ENCODE data around the gene MT1HL1.
"Not testable (repeated sequence)": the region's sequence is repeated elsewhere in the genome, so short reads cannot be mapped to it uniquely, and the experiment has no call there.

Gene MT1HL1

DNA sequence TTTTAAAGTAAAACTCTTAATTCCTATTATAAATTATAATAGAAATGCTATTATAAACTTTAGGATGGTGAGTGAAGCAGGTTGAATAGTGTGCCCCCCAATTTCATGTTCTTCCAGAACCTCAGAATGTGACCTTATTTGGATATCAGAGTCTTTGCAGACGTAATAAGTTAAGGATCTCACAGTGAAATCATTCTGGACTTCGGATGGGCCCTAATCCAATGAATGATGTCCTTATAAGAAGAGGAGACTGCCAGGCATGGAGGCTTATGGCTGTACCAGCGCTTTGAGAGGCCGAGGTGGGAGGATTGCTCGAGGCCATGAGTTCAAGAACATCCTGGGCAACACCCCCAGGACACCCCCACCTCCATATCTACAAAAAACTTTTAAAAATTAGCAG lies 9.4 kb upstream of the MT1HL1 start:
- no peak for DNase-seq

DNA sequence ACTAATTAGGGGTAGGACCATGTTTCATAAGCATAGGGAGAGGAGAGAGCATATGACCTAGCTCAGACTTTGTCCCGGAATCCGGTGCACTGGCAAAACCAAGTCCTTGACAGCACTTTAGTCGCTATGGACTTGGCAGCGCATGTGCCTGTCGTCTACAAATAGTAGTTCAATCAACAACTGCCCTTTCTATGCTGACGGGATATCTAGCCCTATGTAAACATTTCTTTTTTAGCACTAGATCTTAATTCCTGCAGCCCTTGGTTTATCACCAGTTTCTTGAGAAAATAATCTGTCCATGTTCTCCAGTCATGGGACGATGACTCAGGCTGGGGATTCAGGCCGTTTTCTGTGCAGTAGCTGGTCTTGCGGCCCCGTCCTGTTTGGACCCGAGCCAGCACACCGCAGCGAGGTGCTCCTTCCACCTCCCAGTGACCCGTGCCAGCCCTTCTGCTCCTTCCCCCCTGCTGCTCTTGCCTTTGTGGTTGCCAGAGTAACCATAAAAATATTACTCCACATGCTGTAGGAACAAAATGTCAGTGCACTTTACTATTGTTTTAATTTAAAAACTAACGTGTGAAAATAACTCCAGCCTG lies 8.6 kb upstream of the MT1HL1 start:
- DNase-seq: no peak

DNA sequence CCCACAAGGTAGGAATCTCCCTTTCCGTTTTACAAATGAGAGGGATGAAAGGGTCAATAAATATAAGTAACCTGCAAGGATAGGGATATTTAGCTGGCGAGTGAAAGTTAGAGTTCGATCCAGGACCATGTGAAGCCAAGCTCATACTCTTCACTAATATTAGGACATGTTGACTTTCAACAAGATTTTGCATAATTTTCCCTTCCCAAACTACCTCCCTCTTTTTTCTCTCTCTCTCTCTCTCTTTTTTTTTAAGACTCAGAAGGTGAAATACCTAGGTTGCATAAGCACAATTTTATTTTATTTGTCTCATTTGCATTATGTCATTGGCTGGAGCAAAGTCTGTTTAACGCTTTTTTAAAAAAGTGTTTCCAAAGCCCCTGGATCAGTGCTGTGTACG lies 8.1 kb upstream of the MT1HL1 start:
- no peak for DNase-seq

DNA sequence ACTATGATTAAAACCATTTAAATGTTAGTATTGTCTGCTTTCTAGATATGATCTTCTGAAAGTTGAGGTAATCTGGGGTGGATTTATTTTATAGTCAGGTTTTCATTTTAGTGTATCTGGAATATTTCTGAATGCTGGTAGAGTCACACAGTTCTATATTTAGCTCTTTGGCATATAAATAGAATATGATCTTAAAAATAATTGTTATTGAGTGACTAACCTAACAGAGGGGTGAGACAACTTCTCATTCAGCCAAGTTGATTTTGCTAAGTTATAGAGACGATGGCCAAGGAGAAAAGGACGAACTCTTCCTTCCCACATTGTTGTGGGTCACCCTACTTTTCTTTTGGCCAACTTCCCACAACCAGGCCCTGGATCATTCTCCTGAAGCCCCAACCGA lies 7.2 kb upstream of the MT1HL1 start:
- DNase-seq: no peak

DNA sequence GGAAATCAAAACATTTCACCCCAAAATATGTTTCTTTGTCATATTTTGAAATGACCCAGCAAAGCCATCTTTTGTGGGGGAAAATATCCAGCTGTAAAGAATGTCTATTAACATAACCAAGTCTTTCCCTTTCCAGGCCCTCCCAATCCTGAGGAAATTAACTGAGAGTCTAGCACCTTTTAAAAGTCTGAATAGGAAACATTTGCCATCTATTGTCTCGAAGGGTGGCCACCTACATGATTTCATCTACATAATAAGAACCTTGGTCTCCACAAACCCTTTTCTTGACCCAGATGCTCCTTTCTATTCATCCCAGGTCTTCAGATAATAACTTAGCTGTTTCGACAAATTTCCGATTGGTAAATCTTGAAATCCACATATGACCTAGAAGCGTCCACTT lies 5.4 kb upstream of the MT1HL1 start:
- no peak for DNase-seq

DNA sequence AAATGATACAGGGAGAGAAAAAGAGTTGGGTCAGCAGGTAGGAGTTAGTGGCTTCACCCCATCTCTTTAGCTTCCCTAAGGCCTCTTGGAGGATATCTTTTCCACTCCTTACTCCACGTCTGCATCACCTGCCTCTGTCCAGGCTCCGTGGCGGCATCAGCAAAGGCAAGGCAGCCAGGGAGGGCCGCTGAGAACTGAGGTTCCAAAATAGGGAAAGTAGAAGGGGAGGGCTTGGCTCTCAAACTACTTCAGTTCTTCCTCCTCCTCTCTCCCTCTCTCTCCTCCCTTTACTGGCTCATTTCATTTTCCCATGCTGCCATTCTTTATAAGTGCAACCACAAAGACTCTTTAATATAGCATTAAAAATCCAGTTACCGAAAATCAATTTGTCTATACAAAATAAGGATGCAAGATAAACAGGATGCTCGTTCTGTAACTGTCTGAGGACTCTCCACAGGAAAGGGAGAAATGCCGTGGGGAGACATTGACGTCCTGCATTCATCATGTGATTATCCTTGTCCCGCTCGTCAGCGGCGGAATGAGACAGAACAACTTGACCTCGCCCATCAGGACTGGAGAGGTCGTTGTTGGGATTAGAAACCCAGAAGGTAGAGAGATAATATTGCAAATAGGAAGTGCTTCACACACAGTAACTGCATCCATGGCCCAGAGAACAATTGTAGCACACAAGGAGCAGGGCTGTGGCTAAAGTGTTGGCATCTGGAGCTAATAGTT lies 3.1 kb upstream of the MT1HL1 start:
- DNase-seq: no peak

DNA sequence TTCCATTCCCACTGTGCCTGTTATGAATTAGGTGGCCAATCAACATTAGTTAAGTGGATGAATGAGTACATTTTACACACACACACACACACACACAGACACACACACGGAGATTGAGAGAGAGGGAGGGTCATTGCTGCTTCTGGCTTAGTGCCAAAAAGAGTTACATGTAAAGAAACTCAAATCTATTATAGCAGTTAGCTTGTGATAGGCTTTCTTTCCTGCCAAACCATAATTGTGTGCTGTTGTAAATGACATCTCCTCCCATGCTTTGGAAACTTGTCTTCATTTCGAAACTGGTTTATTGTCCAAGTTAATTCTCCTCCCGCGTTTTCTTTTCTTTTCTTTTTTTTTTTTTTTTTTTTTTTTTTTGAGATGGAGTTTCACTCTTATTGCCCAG lies 1.4 kb upstream of the MT1HL1 start:
- DNase-seq: no peak

DNA sequence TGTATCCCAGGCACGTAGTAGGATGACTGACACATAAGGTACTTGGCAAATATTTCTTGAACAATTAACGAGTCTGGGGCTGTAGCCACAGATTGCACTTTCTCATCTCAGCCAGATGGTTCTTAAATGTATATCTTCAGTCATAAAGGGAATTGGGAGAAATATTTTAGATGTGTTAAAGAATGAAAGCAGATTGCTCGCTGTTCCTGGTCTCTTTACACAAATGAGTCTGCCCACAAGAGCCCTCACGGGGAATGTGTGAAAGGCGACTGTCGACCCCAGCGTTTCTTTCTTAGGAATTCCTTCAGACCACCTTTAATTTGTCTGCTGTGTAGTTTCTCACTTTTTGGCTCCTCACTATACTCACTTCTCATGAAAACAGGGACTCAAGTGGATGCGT lies 725 bp downstream of the MT1HL1 start:
- no peak for DNase-seq

DNA sequence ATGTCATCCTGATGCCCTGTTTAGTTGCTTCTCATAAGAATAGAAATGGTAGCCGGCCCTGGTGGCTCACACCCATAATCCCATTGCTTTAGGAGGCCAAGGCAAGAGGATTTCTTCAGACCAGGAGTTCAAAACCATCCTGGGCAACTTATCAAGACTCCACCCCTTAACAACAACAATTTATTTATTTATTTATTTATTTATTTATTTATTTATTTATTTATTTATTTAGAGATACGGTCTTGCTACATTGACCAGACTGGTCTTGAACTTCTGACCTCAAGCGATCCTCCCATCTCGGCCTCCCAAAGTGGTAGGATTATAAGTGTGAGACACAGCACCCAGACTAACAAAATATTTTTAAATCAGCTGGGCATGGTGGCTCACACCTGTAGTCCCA lies 4.0 kb downstream of the MT1HL1 start:
- DNase-seq: no peak

DNA sequence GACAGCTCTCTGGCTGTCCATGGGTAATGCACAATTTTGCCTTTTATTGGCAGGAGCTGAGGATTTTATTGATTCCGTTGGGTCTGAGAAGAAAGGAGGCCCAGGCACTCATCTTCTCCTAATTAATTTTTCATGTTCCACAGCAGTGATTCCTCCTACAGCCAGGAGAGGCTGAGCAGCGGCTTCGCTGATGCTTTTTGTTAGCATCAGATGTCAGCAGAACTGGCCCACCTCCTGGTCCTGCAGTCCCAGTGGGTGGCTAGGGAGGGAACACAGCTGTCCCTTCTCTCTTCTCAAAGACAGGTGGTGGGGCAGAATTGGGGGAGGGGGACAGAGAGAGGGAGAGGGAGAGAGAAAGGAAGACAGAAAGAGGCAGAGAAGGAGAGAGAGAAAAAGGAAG lies 5.7 kb downstream of the MT1HL1 start:
- DNase-seq: no peak

DNA sequence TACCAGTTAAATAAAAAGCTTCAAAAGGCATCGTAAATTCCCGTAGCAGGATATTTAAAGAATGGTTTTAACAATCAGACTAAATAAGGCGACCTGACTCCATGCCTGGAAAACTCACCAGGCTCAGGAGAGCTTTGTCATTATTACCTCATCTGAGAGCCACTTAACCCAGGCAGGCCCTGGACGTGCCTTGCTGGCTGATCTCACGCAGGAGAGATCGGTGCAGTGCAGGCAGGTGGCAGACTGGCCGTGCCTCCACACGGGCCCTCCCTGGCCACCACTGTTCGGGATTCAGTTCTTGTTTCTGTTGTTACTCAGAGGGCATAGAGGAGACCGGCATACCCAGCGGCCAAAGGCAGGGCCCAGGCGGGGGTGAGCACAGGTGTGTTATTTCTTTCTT lies 6.4 kb downstream of the MT1HL1 start:
- no peak for DNase-seq

DNA sequence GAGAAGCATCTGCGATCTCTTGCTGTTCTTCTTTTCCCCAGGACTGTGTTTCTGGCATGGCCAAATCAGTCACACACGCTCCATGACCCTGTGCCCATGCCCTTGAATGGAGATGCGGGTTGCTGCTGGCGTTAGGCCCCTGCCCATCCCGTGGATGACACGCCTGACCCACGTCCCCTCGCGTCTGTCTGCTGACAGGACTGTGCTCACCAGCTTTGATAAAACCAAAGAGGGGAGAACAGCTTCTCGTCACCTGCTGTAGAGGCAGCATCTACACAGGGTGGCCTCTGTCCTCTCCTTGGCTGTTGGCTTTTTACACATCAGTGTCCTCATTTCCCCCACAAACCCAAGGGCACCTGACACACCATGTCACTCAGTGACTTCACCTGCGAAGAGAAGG lies 6.9 kb downstream of the MT1HL1 start:
- DNase-seq: no peak

DNA sequence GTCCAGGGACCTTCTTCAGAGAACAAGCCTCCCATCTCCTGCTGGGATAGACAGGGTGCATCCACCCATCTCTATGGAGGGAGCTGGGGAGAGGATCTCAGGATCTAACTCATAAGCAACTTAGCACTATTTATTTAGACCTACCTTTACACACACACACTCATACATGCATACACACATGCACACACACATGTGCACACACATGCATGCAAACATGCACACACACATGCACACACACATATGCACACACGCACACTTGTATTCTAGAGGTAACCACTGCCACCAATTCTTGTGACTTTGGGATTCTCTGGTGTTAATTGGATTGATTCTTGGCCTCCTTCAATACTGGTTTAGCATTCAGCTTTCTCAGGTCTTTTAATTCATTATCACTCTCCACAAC lies 9.8 kb downstream of the MT1HL1 start:
- DNase-seq: no peak

DNA sequence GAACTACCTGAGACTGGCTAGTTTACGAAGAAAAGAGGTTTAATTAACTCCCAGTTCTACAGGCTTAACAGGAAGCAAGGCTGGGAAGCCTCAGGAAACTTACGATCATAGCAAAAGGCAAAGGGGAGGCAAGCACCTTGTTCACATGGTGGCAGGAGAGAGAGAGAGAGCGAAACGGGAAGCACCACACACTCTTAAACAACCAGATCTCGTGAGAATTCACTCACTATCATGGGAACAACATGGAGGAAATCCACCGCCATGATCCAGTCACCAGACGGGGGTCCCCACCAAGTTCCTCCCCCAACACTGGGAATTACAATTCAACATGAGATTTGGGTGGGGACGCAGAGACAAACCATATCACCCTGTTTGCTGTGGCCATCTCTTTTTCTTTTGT lies 11.8 kb downstream of the MT1HL1 start:
- no peak for DNase-seq

DNA sequence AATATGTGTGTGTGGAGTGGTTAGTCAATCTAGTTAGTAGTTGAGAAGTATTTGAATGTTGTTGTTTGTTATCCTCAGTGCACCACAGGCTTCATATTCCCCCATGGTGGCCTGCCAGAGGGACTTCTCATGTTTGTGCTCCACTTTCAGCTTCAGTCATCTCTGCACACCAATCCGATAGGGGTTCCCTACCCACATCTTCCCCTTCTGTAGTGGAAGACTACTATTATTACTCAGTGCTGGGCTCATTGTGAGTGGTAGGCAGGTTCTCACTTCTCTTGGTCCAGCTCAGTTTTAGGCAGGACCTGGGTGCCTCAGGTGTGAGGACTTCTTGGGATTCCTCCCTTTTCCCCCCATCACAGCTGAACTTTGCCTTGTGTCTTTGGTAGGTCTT lies 14.2 kb downstream of the MT1HL1 start:
- DNase-seq: no peak

DNA sequence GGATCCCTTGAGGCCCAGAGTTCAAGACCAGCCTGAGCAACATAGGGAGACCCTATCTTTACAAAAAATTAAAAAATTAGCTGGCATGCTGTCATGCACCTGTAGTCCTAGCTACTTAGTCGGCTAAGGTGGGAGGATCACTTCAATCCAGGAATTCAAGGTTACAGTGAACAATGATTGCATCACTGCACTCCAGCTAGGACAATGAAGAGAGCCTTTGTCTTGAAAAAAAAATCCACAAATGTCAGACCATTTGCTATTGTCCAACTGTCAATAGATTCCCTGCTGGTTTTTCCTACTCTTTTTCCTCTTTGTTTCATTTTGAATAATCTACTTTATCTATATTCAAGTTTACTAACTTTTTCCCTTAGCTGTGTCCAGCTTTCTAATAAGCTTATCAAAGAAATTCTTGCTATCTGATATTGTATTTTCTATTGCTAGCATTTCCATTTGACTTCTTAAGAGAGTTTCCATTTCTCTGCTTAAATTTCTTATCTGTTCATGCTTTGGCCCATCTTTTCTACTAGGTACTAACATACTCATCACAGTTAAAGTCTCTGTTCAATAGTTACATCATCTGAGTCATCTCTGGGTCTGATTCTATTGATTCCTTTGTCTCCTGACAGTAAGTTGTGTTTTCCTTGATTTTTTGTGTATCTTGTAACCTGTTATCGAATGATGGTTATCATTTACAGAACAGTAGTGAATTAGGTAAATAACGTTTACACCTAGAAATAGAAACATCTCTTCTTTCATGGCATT lies 14.8 kb downstream of the MT1HL1 start:
- DNase-seq: no peak

DNA sequence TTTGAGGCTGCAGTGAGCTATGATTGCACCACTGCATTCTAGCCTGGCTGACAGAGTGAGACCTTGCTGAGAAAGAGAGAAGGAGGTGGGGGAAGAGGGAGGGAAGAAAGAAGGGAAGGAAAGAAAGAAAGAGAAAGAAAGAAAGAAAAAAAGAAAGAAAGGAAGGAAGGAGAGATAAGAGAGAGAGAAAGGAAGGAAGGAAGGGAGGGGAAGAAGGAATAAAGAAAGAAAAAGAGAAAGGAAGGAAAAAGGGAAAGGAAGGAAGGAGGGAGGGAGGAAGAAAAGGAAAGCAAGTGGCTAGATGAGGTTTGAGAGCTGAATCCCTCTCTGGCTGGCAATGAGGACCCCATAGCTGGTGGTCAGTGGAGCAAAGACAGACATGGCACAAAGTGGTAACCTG lies 20.4 kb downstream of the MT1HL1 start:
- DNase-seq: no peak

DNA sequence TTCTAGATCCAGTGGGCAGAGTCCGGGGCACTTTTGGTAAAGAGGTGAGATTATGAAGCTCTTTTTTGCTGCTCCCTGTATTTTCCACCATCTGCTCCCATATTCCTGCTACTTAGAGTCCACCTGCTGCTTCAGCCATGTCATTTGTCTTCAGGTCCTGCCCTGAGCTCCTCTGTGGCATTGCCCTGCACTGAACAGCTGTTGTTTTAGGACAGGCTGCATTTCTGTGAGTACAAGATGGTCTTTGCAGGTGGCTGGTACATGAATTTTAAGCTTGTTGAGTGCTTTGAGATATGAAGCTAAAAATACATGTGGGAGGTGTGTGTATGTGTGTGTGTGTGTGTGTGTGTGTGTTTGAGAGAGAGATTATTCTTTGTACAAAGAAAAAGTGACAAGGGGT lies 21.9 kb downstream of the MT1HL1 start:
- no peak for DNase-seq

DNA sequence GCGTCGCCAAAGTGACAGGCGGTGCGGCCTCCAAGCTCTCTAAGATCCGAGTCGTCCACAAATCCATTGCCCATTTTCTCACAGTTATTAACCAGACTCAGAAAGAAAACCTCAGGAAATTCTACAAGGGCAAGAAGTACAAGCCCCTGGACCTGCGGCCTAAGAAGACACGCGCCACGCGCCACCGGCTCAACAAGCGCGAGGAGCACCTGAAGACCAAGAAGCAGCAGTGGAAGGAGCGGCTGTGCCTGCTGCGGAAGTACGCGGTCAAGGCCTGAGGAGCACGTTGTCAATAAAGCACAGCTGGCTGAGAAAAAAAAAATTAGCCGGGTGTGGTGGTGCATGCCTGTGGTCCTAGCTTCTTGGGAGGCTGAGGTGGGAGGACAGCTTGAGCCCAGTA lies 22.8 kb downstream of the MT1HL1 start:
- not testable (repeated sequence) for DNase-seq

DNA sequence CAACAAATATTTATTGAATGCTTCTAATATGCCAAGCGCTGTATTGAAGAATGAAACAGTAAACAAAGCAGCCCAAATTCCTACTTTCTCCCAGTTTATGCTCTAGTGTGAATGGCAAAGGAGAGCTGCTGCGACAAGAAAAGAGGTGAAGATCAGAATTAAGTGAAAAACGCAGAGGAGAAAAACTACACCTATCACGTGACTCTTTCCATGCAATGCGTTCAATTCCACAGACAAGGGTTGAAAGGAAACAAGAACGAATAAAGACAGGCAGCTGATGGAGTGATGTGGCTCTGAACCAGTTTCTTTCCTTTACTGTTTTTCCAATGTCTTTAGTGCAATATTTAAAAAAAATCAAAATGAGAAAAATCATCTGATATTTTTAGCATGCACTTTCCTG lies 23.6 kb downstream of the MT1HL1 start:
- no peak for DNase-seq

DNA sequence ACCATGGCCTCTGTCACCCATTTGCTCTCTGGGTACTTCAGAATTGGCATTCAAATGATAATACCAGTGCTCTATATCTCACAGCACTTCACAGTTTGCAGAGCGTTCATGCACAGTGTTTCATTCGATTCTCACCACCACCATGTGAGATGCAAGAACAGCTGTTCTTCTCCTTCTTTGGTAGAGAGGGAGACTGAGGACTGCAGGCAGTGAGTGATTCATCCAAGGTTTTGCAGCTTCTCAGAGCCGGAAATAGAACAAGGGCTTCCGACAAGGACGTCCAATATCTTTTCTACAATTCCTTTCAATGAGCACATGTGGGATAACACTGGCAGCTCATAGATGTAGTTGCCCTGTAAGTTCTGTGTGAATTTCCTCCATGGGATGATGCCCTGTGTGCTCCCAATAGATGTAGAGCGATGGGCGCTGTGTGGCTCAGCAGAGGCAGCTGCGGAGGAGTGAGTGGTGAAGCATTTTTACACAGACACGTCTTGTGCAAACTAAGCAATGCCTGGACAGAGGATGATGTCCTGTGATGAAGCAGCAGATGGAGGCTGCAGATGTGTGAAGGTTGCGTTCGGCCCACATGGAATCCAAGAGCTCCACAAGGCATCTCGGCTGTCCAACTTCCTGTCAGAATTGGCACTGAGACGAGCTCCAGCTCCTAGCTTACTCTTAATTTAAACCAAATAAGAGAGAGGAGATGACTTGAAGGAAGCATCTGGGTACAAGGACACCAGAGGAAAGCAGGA lies 24.9 kb downstream of the MT1HL1 start:
- no peak for DNase-seq

DNA sequence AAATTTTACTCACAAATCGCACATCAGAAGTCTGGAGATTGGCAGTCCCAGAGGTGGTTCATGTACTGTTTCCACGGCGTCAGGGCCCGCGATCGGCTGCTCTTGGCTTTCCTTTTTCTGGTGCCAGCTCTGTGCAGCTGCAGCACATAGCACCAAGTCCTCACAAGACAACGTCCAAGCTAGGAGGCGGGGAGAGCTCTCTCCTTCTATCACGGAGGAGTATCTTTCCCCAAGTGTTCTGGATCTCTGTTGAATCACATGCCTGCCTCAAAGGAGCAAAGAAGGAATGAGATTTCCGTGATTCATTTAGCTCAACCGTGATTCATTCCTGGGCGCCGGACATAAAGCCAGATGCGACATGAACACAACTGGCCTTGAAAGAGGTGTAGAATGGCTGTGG lies 25.5 kb downstream of the MT1HL1 start:
- DNase-seq: no peak

DNA sequence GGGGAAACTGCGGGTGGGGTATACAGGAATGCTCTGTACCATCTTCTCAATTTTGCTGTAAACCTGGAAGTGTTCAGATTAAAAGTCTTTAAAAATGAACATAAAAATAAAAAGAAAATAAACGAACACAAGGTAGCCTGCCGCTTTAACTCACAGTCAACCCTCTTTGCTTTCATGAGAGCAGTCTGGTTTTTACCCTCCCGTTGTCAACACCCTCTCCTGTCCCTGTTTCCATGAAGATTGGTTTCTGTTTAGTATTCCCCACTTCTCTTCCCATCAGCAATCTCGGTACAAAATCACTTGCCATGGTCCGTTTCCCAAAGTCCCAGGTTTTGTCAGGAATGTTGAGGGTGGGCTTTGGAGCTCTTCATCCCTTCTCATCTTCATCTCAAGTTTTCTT lies 28.8 kb downstream of the MT1HL1 start:
- no peak for DNase-seq

DNA sequence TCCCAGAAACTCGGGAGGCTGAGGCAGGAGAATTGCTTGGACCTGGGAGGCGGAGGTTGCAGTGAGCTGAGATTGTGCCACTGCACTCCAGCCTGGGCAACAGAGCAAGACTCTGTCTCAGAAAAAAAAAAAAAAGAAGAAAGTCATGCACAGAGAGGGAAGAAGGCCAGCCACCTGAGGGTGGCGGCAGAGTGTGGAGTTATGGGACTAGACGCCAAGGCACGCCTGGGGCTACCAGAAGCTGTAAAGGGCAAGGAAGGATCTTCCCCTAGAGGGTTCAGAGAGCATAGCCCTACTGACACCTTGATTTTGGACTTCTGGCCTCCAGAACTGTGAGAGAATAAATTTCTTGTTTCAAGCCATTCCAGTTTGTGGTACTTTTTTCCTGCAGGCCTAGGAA lies 30.2 kb downstream of the MT1HL1 start:
- DNase-seq: not testable (repeated sequence)
